ENCODE results near the gene NPM1.

Gene NPM1

DNA sequence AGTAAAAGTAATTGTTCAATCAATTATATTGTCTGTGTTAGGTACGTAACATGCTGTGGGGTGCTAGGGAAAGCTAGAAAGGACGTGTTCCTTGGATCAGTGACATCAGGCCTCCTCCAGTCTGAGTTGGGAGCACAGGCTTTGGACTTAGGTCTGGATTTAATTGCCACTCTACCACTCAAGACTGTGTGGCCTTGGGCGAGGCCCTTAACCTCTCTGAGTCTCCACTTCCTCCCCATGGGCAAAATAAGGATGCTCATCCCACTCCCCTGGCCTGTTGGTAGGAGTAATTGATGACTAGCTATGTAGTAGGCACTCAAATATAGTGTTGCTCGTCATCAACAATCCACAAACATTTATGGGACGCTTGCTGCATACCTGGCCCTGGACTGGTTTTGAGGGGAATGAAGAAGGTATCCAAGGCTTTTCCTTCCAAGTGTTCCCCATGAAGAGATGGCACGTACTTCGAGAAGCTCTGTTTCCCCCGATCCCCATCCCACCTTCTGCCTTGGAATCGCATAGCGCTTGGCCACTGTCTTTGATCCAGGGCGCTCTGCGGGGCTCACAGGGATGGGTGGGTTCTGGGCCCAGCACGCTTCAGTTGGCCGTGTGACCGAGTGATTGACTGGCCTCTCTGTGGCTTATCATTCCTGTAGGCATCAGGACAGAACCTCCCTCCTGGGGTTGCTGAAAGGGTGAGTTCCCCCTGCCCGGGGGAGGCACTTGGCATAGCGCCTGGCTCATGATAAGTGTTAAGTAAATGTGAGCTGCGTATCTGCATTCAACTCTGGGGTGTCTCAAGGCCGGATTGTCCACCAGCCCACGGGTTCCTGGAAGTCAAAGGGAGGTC, 39.9 kb downstream of the NPM1 start:
- DNase-seq (ENCODE audit: low read depth in 3 of 3): no peak

DNA sequence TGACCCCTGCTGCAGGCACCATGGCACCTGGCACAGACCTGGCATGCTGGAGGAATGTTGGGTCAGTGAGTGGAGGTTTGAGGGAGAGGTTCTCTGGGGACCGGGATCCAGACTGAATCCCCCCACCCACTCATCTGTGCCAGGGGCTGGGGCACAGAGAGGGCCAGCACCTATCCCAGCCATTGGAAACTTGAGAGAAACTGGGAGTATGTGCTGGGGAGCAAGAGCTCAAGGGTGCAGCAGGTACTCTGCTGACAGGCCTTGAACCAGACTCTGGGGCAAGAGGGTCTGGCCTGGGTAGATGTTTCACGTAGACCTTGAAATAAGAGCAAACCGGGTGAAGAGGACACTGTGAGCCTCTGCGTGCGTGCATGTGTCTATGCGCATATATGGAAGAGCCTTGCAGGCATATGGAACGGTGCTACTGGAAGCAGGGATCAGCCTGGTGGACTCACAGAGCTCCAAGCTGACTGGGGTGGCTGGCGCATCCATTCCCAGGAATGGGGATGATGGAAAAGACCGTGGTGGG, 40.6 kb downstream of the NPM1 start:
- no peak for DNase-seq (ENCODE audit: low read depth in 3 of 3)

DNA sequence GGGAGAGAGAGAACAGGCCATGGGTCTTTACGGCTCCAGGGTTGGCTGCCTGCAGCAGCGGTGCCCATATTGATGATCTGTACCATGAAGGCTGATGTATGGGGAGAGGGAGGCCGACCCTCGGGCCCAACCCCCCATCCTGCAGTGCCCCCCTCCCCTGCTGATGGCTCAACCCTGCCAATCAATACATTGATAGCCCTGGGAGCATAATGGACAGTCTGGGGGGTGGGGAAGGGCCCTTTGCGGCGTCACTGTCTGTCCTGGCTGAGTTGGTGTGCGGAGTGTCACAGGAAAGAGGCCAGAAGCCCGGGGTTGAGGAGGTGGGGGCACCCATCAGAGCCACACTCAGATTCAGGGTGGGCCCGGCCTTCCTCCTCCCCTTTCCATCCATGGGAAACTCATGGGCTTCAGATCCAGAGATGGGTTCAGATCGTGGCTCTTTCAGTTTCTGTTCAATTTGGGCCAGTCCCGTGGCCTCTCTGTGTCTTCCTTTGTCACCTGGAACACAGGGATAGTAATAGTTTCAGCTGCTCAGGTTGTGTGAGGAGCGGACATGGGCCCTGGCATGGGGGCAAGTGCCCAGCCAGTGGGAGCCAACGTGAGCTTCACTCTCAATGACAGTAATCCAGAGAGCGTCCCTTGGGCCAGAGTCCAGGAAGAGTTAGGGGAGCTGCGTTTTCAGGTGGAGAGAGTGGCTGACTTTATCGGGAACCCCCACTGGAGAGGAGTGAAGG, 41.3 kb downstream of the NPM1 start:
- DNase-seq (ENCODE audit: low read depth in 3 of 3): no peak

DNA sequence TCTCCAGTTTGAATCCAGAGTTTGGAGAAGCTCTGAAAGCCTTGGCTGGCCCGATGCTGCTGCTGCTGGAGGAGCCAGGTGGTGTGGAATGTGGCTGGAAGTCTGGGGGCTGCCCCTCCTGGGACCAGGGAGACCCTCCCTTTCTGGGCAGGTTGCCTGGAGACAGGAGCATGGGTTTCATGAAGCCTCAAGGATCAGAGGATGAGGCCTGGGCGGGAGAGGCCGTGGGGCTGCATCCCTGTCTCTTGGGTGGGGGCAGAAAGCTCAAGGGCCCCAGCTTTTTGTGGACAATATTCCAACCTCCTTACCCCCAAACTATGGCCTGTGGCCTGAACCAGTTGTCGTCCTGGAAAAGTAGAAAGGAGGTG, 41.9 kb downstream of the NPM1 start:
- no peak for DNase-seq (ENCODE audit: low read depth in 3 of 3)

DNA sequence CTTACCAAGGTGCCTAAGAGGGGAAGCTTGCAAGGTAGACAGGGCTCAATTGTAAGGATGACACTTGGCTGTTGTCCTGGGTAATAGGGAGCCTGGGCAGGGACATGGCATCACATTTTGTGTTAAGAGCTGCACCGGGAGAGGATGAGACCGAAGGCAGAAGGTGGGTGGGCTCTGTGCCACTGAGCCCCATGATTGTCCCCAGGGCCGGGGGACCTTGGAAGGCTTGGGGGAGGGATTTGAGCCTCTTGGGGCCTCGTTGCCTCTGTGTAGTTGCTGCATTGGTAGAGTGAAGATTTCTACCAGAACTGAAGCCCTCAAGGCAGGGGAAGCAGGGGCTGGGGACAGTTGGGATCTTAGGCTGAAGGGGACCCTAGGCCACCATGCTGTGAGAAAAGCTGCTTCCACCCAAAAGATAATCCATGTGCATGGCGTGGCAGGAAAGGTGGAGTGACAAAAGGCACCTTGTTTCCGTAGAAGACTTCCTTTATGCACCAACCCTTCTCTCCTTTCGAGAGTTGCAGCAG, 43.7 kb downstream of the NPM1 start:
- DNase-seq (ENCODE audit: low read depth in 3 of 3): no peak

DNA sequence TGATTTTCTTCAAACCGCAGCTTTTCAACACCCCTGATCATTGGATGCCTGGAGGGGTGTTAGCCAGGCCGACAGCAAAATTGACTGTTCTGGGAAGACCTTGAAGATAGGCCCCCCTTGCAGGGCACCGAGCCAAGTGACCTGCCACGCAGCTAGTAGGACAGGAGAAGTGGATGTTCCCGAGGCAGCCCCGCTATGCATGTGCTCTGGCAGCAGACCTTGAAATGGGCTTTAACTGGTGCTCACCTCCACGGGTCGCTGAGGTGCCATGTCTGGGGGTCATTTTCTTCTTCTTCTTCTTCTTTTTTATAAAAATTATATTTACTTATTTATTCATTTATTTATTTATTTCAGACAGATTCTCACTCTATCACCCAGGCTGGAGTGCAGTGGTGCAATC, 44.4 kb downstream of the NPM1 start:
- no peak for DNase-seq (ENCODE audit: low read depth in 3 of 3)

DNA sequence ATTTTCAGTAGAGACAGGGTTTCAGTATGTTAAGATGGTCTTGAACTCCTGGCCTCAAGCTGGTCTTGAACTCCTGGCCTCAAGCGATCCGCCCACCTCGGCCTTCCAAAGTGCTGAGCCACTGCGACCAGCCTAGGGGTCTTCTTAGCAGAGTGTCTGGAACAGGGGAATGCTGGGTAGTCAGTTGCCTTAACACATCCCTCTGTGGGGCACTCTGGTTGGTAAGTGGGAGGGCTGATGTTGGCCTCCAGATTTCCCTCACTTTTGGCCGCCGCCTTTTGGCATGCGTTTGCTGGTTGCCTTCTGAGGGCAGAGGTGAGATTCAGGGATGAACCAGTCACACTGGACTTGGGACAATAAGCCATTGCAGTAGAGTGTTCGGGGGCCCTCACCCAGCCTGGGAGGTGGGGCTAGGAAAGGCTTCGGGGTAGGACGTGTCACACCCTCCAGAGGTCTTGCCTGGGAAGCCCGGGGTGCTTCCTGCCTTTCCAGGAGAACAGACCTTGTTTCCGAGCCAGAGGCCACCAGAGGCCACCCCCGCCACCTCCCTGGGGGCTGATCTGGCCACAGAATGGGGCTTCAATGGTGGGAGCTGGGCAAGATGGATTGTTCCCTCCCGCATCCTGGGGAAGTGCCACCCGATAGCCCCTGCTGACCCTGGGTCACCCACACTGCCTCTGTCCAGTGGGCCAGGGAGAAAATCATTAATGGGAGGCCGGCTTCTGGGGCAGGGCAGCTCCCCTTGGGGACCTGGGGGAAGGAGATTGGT, 45.1 kb downstream of the NPM1 start:
- DNase-seq (ENCODE audit: low read depth in 3 of 3): no peak

DNA sequence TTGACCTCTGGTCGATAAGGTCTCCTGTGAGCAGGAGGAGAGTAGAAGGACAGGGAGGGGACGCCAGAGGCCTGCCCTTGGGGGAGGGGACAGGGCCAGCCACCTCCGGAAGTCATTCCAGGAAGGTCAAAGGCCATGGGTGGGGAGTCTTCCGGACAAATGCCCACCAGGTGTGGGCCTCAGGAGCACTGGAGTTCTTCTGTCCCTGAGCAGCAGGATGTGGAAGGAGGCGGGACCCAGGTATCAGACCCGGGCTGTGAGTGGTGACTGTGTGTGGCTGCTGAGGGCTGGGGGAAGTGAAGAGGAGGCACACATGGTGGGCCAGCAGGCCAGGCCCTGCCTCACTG, 45.7 kb downstream of the NPM1 start:
- DNase-seq (ENCODE audit: low read depth in 3 of 3): no peak

DNA sequence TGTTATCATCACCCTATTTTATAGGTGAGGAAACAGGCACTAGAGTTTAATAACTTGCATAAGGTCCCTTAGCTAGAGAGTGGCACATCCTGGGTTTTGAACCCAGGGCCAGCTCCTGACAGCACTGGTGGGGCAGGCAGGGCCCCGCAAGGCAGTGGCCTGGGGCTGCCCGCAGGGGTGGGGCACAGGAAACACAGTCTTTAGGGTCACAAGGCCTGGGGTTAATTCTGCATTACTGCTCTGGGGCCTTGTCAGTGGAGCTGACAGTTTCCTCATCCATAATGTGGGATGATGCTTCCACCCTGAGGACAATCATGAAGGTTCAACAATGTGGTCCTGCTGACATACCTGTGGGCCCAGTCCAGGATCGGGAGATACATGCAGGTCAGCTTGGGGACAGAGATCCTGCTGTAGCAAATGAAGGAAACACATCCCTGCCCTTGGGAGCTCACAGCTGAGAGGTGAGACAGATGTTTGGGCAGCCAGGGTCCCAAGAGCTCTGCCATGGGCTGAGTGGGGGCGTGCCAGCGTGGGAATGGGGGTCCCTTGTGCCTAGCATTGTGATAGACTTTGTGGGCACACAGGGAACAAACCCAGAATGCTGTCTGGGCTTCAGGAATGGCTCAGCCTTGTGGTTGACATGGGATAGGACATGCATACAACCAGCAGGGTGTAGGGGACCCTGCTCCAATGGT, 46.5 kb downstream of the NPM1 start:
- DNase-seq (ENCODE audit: low read depth in 3 of 3): no peak

DNA sequence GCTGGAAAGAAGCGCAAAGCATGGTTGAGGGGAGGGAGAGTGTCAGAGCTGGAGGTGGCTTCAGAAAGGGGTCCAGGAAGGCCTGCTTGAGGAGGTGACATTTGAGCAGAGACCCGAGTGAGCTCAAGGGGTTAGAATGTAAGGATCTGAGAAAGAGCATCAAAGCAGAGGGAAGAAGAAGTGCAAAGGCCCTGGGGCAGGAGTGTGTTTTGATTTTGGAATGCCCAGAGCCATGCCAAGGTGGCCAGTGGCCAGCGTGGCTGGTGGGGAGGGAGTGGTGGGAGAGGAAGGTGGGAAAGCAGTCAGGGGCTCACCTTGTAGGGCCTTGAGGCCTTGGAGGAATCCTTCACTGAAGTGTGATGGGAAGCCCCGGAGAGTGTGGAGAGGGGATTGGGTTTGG, 47.2 kb downstream of the NPM1 start:
- DNase-seq (ENCODE audit: low read depth in 3 of 3): no peak

DNA sequence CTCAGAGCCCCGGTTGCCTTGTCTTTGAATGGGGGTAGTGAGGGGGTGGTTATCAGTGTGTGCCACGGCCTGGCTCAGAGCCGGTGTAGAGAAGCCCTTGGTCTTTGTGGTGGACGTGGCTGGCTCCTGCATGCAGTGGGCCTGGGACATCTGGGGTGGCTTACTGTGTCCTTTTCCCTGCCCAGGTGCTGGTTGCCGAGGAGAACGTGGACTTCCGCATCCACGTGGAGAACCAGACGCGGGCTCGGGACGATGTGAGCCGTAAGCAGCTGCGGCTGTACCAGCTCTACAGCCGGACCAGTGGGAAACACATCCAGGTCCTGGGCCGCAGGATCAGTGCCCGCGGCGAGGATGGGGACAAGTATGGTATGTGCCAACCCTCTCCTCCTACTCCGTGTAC, 48.3 kb downstream of the NPM1 start:
- DNase-seq (ENCODE audit: low read depth in 3 of 3): no peak

DNA sequence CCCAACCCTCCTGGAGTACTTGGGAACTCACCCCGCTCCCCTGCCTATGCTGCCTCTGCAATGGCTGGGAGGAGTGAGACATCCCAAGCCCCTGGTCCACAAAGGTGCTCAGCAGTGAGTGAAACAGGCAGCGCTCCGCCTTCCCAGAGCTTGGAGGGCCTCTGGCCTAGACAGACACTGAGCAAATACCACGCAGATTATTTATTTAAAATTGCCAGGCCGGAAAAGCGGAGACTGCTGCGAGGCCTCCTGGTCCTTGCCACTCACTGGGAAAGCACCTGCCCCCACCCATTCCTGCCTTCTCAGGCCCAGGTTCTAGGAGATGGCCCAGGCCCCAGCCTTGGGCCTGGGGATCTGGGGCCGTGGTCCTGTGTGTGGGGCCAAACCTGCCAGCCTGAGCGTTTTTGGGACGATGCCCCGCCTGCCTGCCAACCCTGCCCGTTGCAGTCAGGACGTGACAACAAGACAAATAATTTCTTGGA, 49.2 kb downstream of the NPM1 start:
- no peak for DNase-seq (ENCODE audit: low read depth in 3 of 3)

DNA sequence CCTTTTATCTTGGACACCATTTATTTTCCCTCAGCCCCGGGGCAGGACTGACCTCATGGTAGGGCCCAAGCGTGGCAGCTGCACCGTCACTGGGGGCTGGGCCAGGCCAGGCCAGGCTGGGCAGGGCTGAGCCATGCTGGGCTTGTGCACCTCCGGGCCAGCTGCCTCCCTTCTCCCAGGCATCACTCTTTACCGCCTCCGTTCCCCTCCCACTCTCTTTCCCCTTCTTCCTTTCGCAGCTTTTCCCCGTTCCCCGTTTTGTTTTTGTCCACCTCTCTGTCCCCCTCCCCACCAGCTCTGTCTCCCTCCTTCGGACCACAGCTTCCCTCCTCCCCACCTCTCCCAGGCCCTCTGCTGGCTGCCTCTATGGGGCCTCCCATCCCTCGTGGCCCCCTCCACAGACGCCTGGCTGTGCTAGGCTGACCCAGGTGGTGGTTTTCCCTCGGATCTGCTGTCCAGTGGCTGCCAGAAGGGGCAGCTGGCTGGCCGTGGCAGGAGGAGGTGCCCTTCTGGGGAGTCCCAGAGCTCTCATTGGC, 49.7 kb downstream of the NPM1 start:
- DNase-seq (ENCODE audit: low read depth in 3 of 3): no peak

DNA sequence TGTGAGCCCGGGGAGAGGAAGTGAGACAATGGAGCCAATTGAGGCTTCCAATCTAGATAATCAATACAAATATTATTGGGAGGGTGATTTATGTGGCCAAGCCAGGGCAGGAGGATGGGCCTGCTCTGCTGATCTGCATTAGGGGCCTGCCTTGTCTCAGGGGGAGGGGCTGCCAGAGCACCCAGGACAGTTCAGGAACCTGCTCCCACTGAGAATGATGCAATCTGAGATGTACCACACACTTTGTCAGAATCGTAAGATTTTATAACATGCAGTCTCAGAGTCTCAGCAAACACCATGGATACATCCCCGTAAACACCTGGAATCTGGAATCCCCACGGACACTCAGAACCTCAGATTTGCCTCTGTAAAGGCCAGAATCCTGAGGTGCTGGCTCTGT, 51.1 kb downstream of the NPM1 start:
- DNase-seq (ENCODE audit: low read depth in 3 of 3): no peak

DNA sequence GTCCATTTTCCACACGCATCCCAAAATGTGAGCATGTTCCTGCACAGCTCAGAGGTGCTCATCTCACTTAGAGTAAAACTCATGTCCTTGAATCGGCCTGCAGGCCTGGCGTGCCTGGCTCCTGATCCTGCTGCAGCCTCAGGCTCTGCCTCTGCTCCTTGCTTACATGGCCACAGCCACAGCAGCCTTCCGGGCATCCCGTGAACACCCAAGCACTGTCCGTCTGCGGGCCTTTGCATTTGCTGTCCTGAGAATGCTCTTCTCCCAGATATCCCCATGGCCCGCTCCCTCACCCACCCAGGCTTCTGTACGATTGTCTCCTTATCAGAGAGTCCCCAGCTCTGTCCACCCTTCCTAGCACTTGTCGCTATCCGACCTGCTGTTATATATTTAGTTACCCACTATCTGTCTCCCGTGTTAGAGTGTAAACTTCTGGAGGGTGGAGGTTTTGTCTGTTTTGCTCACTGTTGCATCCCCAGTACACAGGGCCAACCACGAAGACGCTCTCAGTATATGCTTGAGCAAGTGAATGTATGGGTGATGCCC, 53.7 kb downstream of the NPM1 start:
- DNase-seq (ENCODE audit: low read depth in 3 of 3): no peak

DNA sequence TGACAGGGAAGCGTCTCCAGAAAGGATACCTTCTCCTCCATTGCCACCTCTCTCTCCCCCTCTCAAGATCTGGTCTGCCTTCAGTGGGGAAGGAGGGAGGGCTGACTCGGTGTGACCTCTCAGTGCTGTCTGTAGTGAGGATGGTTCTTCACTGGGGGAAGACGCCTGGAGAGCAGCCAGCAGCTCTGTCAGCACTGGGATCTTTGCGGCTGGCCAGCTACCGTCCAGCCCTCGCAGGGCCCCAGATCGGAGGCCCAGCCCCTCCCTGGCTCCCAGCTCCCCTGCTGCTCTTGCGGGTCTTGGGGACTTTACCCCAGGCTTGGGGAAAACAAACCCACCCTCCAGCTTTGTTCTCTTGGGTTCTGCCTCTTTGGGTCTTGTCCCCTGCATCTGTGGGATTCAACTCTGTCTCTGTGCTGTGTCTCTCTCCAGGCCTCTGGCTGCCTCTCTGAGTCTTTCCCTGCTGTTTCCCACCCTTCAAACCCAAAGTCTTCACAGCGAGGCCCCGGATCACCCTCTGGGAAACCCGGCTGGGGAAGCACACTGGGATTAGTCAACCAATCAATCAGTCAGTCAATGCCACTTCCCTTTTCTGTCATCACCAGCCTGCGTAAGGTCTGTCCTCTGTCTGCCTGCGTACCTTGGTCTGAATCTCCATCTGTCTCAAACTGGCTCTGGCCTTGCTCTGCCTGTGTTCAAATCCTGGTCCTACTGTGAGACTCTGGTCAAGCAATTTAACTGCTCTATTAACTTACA, 54.8 kb downstream of the NPM1 start:
- DNase-seq (ENCODE audit: low read depth in 3 of 3): no peak

DNA sequence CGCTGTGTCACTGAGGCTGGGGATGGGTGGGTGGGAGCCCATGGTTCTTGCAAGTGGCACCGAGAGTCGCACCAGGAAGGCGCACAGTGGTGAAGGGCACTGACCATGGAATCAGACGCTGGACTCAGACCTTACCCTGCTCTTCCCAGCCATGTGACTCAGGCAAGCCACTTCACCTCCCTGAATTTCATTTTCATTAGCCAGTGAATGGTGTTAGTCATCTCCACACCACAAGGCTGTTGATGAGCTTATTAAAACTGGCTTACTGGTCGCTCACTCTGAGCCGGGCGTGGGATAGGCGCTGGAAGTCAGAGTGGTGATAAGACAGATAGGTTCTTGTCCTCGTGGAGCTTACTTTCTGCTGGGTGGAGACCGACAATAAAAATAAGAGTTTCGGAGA, 56.9 kb downstream of the NPM1 start:
- no peak for DNase-seq (ENCODE audit: low read depth in 3 of 3)

DNA sequence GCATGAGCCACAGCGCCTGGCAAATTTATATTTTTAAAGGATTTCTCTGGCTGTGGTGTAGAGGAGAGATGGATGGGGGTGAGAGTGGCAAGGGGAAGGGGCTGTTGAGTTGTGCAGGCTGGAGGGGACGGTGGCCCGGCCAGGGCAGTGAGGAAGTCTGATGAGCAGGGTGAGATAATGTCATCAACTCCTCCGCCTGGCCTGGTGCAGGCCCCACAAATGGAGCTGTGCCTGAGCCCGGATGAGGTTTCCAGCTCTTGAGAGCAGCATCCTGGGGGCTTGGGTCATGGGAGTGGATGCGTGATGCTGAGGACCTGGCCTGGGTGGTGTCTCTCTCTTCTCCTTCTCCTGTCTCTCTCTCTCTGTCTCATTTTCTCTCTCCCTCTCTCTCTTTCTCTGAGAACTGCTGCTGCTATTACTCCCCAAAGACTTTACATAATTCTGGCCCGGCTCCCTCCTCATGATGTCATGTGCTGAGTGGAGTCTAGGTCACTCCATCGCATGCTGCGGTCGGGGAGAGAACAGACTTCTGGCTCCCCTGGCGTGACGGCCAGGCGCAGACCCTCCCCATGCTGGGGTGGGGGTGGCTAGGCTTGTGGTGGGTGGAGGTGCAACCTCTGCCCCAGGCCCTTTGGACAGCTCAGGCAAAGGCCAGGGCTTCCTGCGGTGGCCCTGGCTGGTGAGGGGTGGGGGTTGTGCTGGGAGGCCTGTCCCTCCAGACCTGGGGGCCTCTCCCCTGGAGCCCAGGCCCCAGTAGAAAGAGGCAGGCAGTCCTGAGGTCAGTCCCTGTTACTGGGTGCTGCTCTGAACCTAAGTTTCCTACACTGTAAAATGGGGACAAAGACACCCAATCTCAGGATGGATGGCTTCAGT, 58.2 kb downstream of the NPM1 start:
- DNase-seq (ENCODE audit: low read depth in 3 of 3): no peak

DNA sequence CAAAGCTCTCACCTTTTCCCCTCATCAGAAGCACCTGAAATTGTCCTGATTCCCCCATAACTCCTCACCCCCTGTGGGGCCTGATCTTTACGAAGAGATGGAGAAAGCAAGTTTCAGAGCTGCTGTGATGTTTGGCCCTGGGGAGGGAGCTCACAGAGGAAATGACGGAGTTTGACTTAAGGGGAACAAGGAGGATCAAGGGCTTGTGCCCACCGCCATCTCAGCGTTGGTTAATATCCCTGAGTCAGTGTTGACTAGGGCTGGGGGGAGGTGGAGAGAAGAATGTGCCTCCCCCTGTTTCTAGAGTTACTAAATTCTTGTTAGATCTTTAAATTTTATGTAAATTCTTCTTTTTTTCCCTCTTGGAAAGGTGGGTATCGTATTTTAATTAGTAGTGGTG, 59.6 kb downstream of the NPM1 start:
- no peak for DNase-seq (ENCODE audit: low read depth in 3 of 3)

Data from stimulated activated CD4-positive, alpha-beta T cell treated with anti-CD3 and anti-CD28 coated beads, TNF-alpha, amount 100 ng/mL, for 24 hours (primary cell).